ENCODE data around the gene TMED10.
A peak's percentile ranks its signal among the peaks of the same experiment; 100 is the strongest.

The TMED10 gene

GRCh38 chr14:75127903-75128595 lies 48.4 kb downstream of the TMED10 start:
- no peak for DNase-seq (ENCODE audit: low read depth in 3 of 3)

- peak in 1 of 3 experiments; percentile 11 for DNase-seq (ENCODE audit: low read depth in 3 of 3)
Observed at GRCh38 chr14:75127474-75127820, 49.0 kb downstream of the TMED10 start.

- DNase-seq (ENCODE audit: low read depth in 3 of 3) = peak; percentile 84 to 89 (median 84)
Observed at GRCh38 chr14:75126679-75127473, 49.5 kb downstream of the TMED10 start, which contains the start of gene NEK9. TSS of gene NEK9 (minus strand) at chr14:75127048. CDS start at chr14:75126921, 127 bp downstream.

- DNase-seq (ENCODE audit: low read depth in 3 of 3) = no peak
Observed at GRCh38 chr14:75126121-75126544, 50.3 kb downstream of the TMED10 start.

- no peak for DNase-seq (ENCODE audit: low read depth in 3 of 3)
Observed at GRCh38 chr14:75125617-75126016, 50.8 kb downstream of the TMED10 start.

- peak in 1 of 3 experiments; percentile 8 for DNase-seq (ENCODE audit: low read depth in 3 of 3)
Observed at GRCh38 chr14:75123991-75124390, 52.4 kb downstream of the TMED10 start.

- no peak for DNase-seq (ENCODE audit: low read depth in 3 of 3)
Observed at GRCh38 chr14:75121552-75121951, 54.9 kb downstream of the TMED10 start.

GRCh38 chr14:75120541-75121291 lies 55.7 kb downstream of the TMED10 start:
- DNase-seq (ENCODE audit: low read depth in 3 of 3) = no peak

- no peak for DNase-seq (ENCODE audit: low read depth in 3 of 3)
Observed at GRCh38 chr14:75119056-75119455, 57.4 kb downstream of the TMED10 start.

GRCh38 chr14:75113932-75114539 lies 62.4 kb downstream of the TMED10 start:
- DNase-seq (ENCODE audit: low read depth in 3 of 3) = no peak

GRCh38 chr14:75109877-75110276 lies 66.5 kb downstream of the TMED10 start:
- DNase-seq (ENCODE audit: low read depth in 3 of 3) = no peak

GRCh38 chr14:75107186-75107585 lies 69.2 kb downstream of the TMED10 start:
- no peak for DNase-seq (ENCODE audit: low read depth in 3 of 3)

GRCh38 chr14:75101491-75101890 lies 74.9 kb downstream of the TMED10 start:
- no peak for DNase-seq (ENCODE audit: low read depth in 3 of 3)

GRCh38 chr14:75098682-75099081 lies 77.7 kb downstream of the TMED10 start:
- no peak for DNase-seq (ENCODE audit: low read depth in 3 of 3)

GRCh38 chr14:75098212-75098611 lies 78.2 kb downstream of the TMED10 start:
- no peak for DNase-seq (ENCODE audit: low read depth in 3 of 3)

GRCh38 chr14:75096959-75097358 lies 79.5 kb downstream of the TMED10 start:
- DNase-seq (ENCODE audit: low read depth in 3 of 3) = no peak

- DNase-seq (ENCODE audit: low read depth in 3 of 3) = no peak
Observed at GRCh38 chr14:75095690-75096089, 80.7 kb downstream of the TMED10 start.

- no peak for DNase-seq (ENCODE audit: low read depth in 3 of 3)
Observed at GRCh38 chr14:75094896-75095295, 81.5 kb downstream of the TMED10 start.

GRCh38 chr14:75092698-75093097 lies 83.7 kb downstream of the TMED10 start:
- no peak for DNase-seq (ENCODE audit: low read depth in 3 of 3)

GRCh38 chr14:75091251-75091650 lies 85.2 kb downstream of the TMED10 start:
- no peak for DNase-seq (ENCODE audit: low read depth in 3 of 3)

GRCh38 chr14:75090353-75090752 lies 86.1 kb downstream of the TMED10 start:
- DNase-seq (ENCODE audit: low read depth in 3 of 3) = no peak

All from stimulated activated CD4-positive, alpha-beta T cell treated with anti-CD3 and anti-CD28 coated beads, TNF-alpha, amount 100 ng/mL, for 24 hours (primary cell).